Stomach (tissue), 19 donors: ENCODE data around the gene SRPK3. TPM values are rescaled to one million over a fixed set of nuclear protein-coding genes. Genes with fewer than 3 reads are reported as not detected.

Experiments
- DNase-seq, 2 donors: peaks; one replicate each; pipeline versions ENCODE4 v3.0.0 to v3.0.0-alpha.2; 2013 to 2019
- H3K27ac ChIP-seq, 5 donors: fragments of 200-600 bp in 4 of 5; sonication (generic) in 4 of 5; one replicate each; pipeline ENCODE4 v1.5.1; 2013 to 2019; ENCODE audit warnings: mild to moderate bottlenecking in 1 of 5, moderate library complexity in 1 of 5
- H3K27me3 ChIP-seq, 3 donors: fragments of 200-600 bp; sonication (generic); one replicate each; pipeline ENCODE4 v1.5.1; 2017 to 2019; ENCODE audit warnings: mixed run types in 1 of 3
- H3K36me3 ChIP-seq, 4 donors: fragments of 200-600 bp; sonication (generic); 1 replicate in 3 of 4; 2 replicates in 1 of 4; pipeline ENCODE4 v1.5.1; 2016 to 2019
- H3K4me1 ChIP-seq, 4 donors: fragments of 200-600 bp; sonication (generic); one replicate each; pipeline ENCODE4 v1.5.1; 2016 to 2019
- H3K4me3 ChIP-seq, 4 donors: fragments of 200-600 bp; sonication (generic) in 3 of 4; one replicate each; pipeline ENCODE4 v1.5.1; 2016 to 2019; ENCODE audit warnings: mild to moderate bottlenecking in 1 of 4
- H3K9me3 ChIP-seq, 4 donors: fragments of 200-600 bp; sonication (generic); one replicate each; pipeline ENCODE4 v1.5.1; 2016 to 2019
- CTCF ChIP-seq, 7 experiments: fragments of 450-650 bp in 4 of 7; fragments of 200-600 bp in 3 of 7; sonication (generic) in 3 of 7; IDR thresholded peaks; one replicate each; pipeline ENCODE4 v1.5.1; 2016 to 2019; ENCODE audit warnings: antibody characterized with exemption in 7 of 7, control low read depth in 2 of 7, mild to moderate bottlenecking in 1 of 7
- EP300 ChIP-seq: sonication (generic); formaldehyde crosslinking; IDR thresholded peaks from one replicate; pipeline ENCODE4 v1.6.1; 2017; ENCODE audit warnings: antibody characterized with exemption
- POLR2A ChIP-seq, 4 donors: fragments of 450-650 bp; IDR thresholded peaks; one replicate each; pipeline ENCODE4 v1.6.1; 2016; ENCODE audit warnings: antibody characterized with exemption in 4 of 4, control low read depth in 2 of 4, mild to moderate bottlenecking in 1 of 4, moderate library complexity in 1 of 4
- POLR2AphosphoS5 ChIP-seq, 3 donors: sonication (generic); formaldehyde crosslinking; IDR thresholded peaks; one replicate each; pipeline ENCODE4 v1.6.1; 2016; ENCODE audit warnings: antibody characterized with exemption in 3 of 3
- WGBS, 5 donors: extraction: QIAGEN DNeasy Blood & Tissue Kit in 3 of 5; methylation state at CpG; one replicate each; pipeline versions ENCODE4 v1.1.5 to v1.1.7; 2013 to 2018; 5-methylcytosine and 5-hydroxymethylcytosine counted together
- intact Hi-C: fragments of 100-400 bp; cut with DNase I; formaldehyde crosslinking; loops from one replicate; pipeline ENCODE4 v1.15.1; 2023; ENCODE audit warnings: low total_unique reads
- long read RNA-seq, 10 donors: transcript quantifications; one replicate each; lab custom pipeline, GENCODE V29; 2026
- polyA plus RNA-seq, 3 donors: library from polyadenylated mRNA; stranded (reverse); fragments of 200-250 nt; gene quantifications; one replicate each; pipeline ENCODE4 v1.2.3, GENCODE V29; 2013
- total RNA-seq, 5 donors: library from RNA; depleted of rRNA; stranded (reverse); fragments of >200 nt; gene quantifications; one replicate each; pipeline versions ENCODE4 v1.1.0 to v1.2.3, GENCODE V29; 2014 to 2016
- donor health status: healthy with polysubstance abuse.
- donor health status: Bipolar disorder and iron deficiency.
- donor health status: healthy.

SRPK3 gene
- total RNA-seq (1 to 10 TPM in 3 of 5 donors, not detected in 2; 1.1 to 3.6 (median 1.6) TPM), polyA plus RNA-seq (1 to 10 TPM in 1 of 3 donors, under 1 TPM in 2; 0.35 to 1.7 (median 0.46) TPM)
- long read RNA-seq, donor 1, result 0 reads
- long read RNA-seq, donor 2, result 0 reads
- long read RNA-seq, donor 3, result 0 reads
- long read RNA-seq, donor 4, result 0 reads
- long read RNA-seq, donor 5, result 0 reads
- long read RNA-seq, donor 6, partial matches to known transcripts, result 50 of 97 reads
- long read RNA-seq, donor 6, other reads (novel, unspliced or antisense), result 47 of 97 reads
- long read RNA-seq, donor 7, partial matches to known transcripts, result 16 of 41 reads
- long read RNA-seq, donor 7, other reads (novel, unspliced or antisense), result 25 of 41 reads
- long read RNA-seq, donor 8, result 0 reads
- long read RNA-seq, donor 9, partial matches to known transcripts, result 30 of 43 reads
- long read RNA-seq, donor 9, other reads (novel, unspliced or antisense), result 13 of 43 reads
- long read RNA-seq, donor 10, result 0 reads

GRCh38 chrX:153780678-153781427 is at the start of gene SRPK3:
TSS of gene SRPK3 (plus strand) at chrX:153781041. CDS start at chrX:153781087, 46 bp downstream.
- WGBS, 5 donors, result 18 to 60% (median 39%) methylated on average over 22 to 41 of the region's 52 CpGs; no CpG with 5 or more reads in 1 of the 5 donors
- Histone ChIP-seq H3K36me3 (peaks cover 0 to 34% (median 23%) of the 10 kb centered on the region in 4 donors), H3K9me3 (no peaks in the 10 kb centered on the region), H3K27me3 (peaks cover 0 to 20% (median 3%) of the 10 kb centered on the region in 3 donors), H3K4me1 (peaks cover 0 to 26% (median 15%) of the 10 kb centered on the region in 4 donors), H3K27ac (peak within 1 kb of the TSS in 3 of 5 donors; percentile 25 to 76 (median 66)), H3K4me3 (peak within 1 kb of the TSS in 2 of 4 donors; percentile 4 to 9)
- intact Hi-C loops, result no loop called here
- TF ChIP-seq POLR2AphosphoS5 (IDR thresholded peaks at IDR 0.05), result no peak
- TF ChIP-seq POLR2A (IDR thresholded peaks at IDR 0.05), result no peak
- TF ChIP-seq CTCF (IDR thresholded peaks at IDR 0.05), result no peak
- no peak for TF ChIP-seq EP300
- peak in 1 of 2 donors; percentile 57 for DNase-seq

- intact Hi-C loops, result no loop called here
- peaks cover 20 to 29% (median 26%) of the 10 kb centered on the region in 4 donors for H3K4me1 ChIP-seq
- peaks cover 0 to 36% (median 6%) of the 10 kb centered on the region in 4 donors for H3K9me3 ChIP-seq
- DNase-seq, result no peak
- TF ChIP-seq EP300, result no peak
- H3K27ac ChIP-seq, result no peak overlapping the region
- WGBS, 5 donors, result 69 to 90% (median 88%) methylated on average over 6 of the region's 6 CpGs
- peaks cover 0 to 31% (median 14%) of the 10 kb centered on the region in 4 donors for H3K36me3 ChIP-seq
- no peaks in the 10 kb centered on the region for H3K27me3 ChIP-seq
- H3K4me3 ChIP-seq, result no peak overlapping the region
These were observed 49.6 kb upstream of the SRPK3 start for GRCh38 chrX:153731117-153731844.

GRCh38 chrX:153731845-153732215 is 49.0 kb upstream of the SRPK3 start:
- Histone ChIP-seq H3K36me3 (peaks cover 0 to 36% (median 18%) of the 10 kb centered on the region in 4 donors), H3K27me3 (no peaks in the 10 kb centered on the region), H3K4me1 (peaks cover 15 to 23% (median 20%) of the 10 kb centered on the region in 4 donors), H3K4me3 (no peak overlapping the region), H3K9me3 (peaks cover 0 to 36% (median 6%) of the 10 kb centered on the region in 4 donors), H3K27ac (peak overlapping the region in 1 of 5 donors; percentile 17)
- intact Hi-C loops, result no loop called here
- no peak for DNase-seq
- 65 to 95% (median 92%) methylated on average over 3 of the region's 3 CpGs for WGBS, 5 donors
- TF ChIP-seq CTCF (IDR thresholded peaks at IDR 0.05) (no peak), POLR2AphosphoS5 (IDR thresholded peaks at IDR 0.05) (no peak), POLR2A (IDR thresholded peaks at IDR 0.05) (no peak)

GRCh38 chrX:153732401-153732800 is 48.4 kb upstream of the SRPK3 start:
- H3K4me1 ChIP-seq, result peaks cover 9 to 17% (median 15%) of the 10 kb centered on the region in 4 donors
- H3K27ac ChIP-seq, result no peak overlapping the region
- no peak for TF ChIP-seq CTCF (IDR thresholded peaks at IDR 0.05)
- no peak for TF ChIP-seq POLR2AphosphoS5 (IDR thresholded peaks at IDR 0.05)
- TF ChIP-seq EP300, result no peak
- TF ChIP-seq POLR2A (IDR thresholded peaks at IDR 0.05), result no peak
- no peaks in the 10 kb centered on the region for H3K27me3 ChIP-seq
- H3K36me3 ChIP-seq, result peaks cover 0 to 42% (median 24%) of the 10 kb centered on the region in 4 donors
- no peak overlapping the region for H3K4me3 ChIP-seq
- intact Hi-C loops, result no loop called here
- peaks cover 0 to 36% (median 6%) of the 10 kb centered on the region in 4 donors for H3K9me3 ChIP-seq
- no peak for DNase-seq
- 77 to 94% (median 92%) methylated on average over 3 to 14 of the region's 14 CpGs for WGBS, 5 donors
